Activated CD4-positive, alpha-beta T cell treated with anti-CD3 and anti-CD28 coated beads, Interleukin-2, Interleukin-6, amounts not matched to agents 100 ng/mL and 50 ng/mL, durations not matched to agents 16 hours and 8 hours (primary cell): ENCODE data around the gene BMPR1A.
A peak's percentile ranks its signal among the peaks of the same experiment; 100 is the strongest.
"Not testable (repeated sequence)": the region's sequence is repeated elsewhere in the genome, so short reads cannot be mapped to it uniquely, and the experiment has no call there.

Experiments
- DNase-seq: peaks from one replicate; pipeline ENCODE4 v3.0.0-alpha.2; 2020

Gene BMPR1A

DNA sequence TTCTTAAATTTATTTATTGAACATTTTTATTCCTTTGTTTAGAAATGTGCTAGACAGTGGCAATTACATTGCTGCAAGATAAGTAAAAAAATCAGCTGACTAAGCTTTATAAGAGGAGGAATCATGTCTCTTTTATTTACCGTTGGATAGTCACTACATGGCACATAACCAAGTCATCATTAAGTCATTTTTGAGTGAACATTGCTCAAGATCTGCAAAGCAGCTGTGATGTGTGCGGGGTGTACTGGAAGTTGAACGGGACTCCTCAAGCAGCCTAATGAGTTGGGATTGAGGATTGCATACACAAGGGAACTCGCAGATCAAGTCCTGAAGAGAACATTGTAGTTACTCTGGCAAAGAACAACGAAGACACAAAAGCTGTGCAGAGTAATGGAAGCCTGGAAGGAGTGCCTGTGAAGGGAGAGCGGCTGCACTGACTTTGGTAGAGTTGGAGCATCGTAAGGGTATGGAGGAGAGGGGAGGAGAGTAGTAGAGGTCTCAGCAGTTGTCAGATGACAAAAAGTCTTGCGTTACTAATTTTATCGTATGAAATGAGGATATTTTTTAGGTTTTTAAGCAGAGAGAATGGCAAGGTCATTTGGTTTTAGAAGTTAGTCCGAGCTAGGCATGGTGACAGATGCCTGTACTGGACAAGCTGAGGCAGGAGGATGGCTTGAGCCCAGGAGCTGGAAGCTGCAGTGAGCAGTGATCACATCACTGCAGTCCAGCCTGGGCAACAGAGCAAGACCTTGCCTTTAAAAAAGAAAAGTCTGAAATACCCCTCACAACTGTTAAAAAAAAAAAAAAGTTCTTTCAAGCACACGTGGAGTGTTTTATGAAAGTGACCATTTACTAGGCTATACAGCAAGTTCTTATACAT lies 95.1 kb downstream of the BMPR1A start:
- no peak for DNase-seq

- not testable (repeated sequence) for DNase-seq
Measured at GRCh38 chr10:86853582-86853981, 97.2 kb downstream of the BMPR1A start.

GRCh38 chr10:86855513-86855912 lies 99.1 kb downstream of the BMPR1A start:
- no peak for DNase-seq

DNA sequence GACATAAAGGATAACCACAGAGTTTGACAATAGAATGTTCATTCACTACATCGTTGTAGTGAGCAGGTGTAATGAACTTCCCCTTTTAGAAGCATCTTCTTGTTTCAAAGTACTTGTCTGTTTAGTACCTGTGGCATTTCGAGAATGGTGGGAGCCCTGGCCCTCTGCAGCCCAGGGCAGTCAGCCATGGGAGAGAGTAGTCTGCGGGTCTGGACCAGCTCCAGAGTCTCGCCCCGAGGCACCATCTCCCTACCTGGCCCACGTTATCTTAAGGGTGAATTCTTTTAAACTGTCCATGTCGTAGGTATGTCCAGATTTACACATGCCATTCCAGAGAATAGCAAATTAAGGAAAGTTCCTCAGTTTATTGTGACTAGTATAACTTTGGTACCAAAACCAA lies 99.7 kb downstream of the BMPR1A start:
- no peak for DNase-seq

DNA sequence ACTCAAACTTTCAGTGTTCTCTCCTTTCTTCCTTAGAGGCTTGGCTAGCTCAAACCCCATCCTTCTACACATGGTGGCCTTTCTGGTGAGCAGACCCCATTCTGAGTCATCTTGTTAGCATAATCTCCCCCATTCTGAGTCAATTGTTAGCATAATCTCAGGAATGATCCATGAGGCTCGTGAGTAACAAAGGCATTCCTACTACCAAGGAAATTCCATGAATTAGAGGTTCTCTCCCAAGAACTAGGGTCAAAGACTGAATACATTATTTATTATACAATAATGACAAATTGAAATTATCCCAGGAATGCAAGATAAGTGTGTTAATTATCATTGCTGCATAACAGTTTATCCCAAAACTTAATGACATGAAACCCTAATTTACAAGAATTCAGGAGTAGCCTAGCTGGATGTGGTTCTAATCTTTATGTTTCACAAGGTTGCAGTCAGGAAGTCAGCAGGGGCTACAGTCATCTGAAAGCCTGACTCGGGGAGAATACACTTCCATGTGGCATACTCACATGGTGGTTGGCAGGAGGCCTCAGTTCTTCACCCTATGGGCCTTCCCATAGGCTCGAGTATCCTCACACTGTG lies 100.8 kb downstream of the BMPR1A start:
- no peak for DNase-seq

DNA sequence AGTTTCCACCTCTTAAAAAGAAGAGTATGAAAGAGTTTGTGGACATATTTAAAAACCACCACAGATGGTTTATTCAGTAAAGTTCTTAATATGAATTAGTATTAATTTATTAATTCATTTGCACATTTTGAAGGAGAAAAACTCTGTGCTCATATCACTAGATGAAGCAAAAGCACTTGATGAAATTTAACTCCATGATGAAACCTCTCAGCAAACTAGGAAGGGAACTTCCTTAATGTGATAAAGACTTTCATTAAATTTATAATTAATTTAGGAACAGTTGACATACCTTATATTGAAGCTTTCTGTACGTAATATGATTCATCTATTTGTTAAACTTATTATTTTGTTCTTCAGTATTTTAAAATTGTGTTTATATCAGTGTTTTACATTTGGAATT lies 101.6 kb downstream of the BMPR1A start:
- no peak for DNase-seq

- DNase-seq = no peak
Measured at GRCh38 chr10:86861351-86861750, 104.9 kb downstream of the BMPR1A start.

DNA sequence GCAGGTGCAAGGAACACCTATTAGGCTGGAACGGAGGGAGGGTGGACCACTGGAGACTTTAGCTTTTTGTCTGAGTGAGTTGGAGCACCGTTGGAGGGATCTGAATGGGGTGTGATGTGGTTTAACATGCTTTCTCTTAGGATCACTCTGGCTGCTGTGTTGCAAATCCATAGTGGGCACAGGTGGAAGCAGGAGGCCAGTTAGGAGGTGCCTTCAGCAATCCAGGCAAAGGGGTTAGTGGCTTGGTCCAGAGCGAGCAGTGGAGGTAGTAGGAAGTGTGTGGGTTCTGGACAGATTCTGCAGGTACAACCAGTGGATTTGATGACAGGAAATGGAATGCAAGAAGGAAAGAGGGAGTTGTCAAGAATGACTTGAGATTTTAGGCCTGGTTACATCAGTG lies 106.0 kb downstream of the BMPR1A start:
- DNase-seq = no peak

GRCh38 chr10:86862786-86863483 lies 106.5 kb downstream of the BMPR1A start:
- no peak for DNase-seq

GRCh38 chr10:86863484-86863842 lies 107.0 kb downstream of the BMPR1A start:
- DNase-seq = no peak

DNA sequence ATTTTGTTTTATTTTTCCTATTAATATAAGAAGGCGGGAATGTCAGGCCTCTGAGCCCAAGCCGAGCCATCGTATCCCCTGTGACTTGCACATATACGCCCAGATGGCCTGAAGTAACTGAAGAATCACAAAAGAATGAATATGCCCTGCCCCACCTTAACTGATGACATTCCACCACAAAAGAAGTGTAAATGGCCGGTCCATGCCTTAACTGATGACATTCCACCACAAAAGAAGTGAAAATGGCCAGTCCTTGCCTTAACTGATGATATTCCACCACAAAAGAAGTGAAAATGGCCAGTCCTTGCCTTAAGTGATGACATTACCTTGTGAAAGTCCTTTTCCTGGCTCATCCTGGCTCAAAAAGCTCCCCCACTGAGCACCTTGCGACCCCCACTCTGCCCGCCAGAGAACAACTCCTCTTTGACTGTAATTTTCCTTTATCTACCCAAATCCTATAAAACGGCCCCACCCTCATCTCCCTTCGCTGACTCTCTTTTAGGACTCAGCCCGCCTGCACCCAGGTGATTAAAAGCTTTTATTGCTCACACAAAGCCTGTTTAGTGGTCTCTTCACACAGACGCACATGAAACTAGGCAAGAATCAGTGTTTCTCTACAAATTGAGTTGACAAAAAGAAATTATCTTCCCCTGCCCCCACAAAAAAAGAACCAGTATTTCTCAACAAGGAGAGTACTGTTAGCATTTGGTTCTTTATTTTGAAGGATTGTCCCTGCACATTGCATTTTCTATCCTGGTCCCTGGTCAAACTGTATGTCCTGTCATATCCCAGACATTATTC lies 108.8 kb downstream of the BMPR1A start:
- not testable (repeated sequence) for DNase-seq

GRCh38 chr10:86867149-86867548 lies 110.7 kb downstream of the BMPR1A start:
- no peak for DNase-seq

DNA sequence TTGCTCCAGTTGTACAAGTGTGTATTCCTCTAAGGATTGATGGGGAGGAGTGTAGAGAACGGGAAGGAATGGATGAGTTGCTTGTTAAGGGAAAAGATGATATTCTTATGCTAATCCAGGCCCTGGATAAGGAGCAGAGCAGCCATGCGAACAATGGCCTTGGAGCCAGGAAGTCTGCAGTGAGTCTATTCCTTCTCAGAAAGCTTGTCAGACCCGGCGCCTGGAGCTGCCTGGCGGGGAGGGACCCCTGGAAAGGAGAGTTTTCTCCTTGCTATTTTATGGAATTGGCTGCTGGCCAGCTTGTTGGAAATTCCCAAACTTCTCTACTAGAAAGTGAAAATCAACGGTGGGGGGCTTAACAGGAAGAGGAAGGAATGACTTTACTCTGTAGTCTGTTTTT lies 111.9 kb downstream of the BMPR1A start:
- no peak for DNase-seq

GRCh38 chr10:86870679-86871078 lies 114.3 kb downstream of the BMPR1A start:
- no peak for DNase-seq

DNA sequence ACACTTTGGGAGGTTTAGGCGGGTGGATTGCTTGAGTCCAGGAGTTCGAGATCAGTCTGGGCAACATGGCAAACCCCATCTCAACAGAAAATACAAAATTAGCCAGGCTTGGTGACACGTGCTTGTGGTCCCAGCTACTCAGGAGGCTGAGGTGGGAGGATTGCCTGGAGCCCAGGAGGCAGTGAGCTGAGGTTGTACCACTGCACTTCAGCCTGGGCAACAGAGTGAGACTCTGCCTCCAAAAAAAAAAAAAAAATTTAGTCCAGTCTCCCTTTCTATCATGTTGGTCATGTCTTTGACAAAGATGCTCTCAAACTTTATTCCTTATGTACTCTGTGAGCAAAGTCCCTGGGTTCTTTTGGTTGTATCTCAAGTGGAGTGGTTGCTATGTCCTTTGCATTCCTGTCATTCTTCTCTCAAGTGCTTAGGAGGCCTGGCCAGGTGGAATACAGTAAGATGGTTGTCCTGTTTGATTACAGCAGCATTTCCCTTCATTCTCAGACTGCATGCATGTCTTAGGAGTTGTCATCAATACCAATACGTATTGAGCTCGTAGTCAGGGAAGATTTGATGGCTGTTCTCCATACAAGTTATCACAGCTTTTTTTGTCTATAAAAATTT lies 115.3 kb downstream of the BMPR1A start:
- no peak for DNase-seq

DNA sequence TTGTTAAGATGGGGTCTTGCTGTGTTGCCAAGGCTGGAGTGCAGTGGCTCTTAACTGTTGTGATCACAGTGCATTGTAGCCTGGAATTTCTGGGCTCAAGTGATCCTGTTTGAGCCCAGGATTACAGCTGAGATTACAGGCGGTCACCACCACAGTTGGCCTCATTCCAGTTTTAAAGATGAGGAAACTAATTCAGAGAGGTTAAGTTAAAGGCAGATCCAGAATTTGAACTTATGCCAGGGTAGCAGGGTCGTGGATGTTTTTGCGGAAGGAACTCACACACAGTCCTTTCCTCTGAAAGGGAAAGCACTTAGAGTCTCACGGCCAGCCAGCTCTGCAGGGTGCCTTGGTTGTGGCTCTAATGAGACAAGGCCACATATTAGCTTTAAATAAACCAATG lies 116.3 kb downstream of the BMPR1A start:
- DNase-seq = no peak

- peak; percentile 16 for DNase-seq
Measured at GRCh38 chr10:86876748-86877147, 120.3 kb downstream of the BMPR1A start.

GRCh38 chr10:86878983-86879713 lies 122.7 kb downstream of the BMPR1A start:
- DNase-seq = no peak

GRCh38 chr10:86880971-86881370 lies 124.6 kb downstream of the BMPR1A start:
- DNase-seq = no peak

DNA sequence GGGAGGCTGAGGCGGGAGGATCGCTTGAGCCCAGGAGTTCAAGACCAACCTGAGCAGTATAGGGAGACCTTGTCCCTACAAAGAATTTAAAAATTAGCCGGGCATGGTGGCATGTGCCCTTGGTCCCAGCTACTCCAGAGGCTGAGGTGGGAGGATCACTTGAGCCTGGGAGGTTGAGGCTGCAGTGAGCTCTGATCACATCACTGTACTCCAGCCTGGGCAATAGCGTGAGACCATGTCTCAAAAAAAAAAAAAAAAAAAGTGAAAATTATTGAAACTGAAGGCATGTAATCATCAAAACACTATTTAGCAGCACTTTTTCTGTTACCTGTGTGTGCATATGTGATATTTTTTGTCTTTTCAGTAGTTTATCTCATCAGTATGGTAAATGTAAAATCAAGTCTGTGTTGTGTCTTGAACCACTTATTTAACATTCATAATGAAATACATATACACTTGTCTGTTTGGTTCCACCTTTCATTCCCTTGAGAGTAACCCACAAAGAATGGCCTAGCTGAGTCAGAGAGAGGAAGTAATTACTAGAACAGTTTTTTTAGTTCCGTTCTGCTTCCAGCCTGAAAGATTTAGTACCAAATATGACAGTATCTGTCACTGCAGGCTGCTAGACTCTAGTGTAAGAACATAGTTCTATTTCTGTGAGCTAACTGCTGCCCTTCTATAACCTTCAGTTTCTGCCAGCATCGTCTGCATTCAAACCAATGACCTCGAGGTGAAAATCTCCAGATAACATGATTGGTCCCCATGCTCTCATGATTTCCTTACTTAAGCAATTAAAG lies 132.4 kb downstream of the BMPR1A start:
- peak; percentile 82 for DNase-seq

- DNase-seq = no peak
Measured at GRCh38 chr10:86889997-86890396, 133.6 kb downstream of the BMPR1A start.
